DND-41 (cell line): ENCODE measurements around the gene ARHGAP26.

Experiments
- ATAC-seq: fragments of 200-7000 bp; cut with Tn5 transposase; 3 replicates; pipeline ENCODE4 v1.9.1; 2021; ENCODE audit warnings: low read depth; ENCODE audit not compliant: insufficient read depth
- DNase-seq: peaks from one replicate; pipeline ENCODE4 v3.0.0-alpha.2; 2020
- H2AFZ ChIP-seq: 2 replicates; pipeline ENCODE4 v1.6.0; 2012; ENCODE audit warnings: low read depth, low read length
- H3K27ac ChIP-seq: 2 replicates; pipeline ENCODE4 v1.5.1; 2012; ENCODE audit warnings: low read length, inconsistent platforms
- H3K27me3 ChIP-seq: fragments of 200-600 bp; sonication (generic); 2 replicates; pipeline ENCODE4 v1.6.0; 2012; ENCODE audit warnings: low read length, mild to moderate bottlenecking, inconsistent platforms; ENCODE audit not compliant: insufficient read depth, poor library complexity
- H3K36me3 ChIP-seq: 2 replicates; pipeline ENCODE4 v1.5.1; 2012; ENCODE audit warnings: low read length, inconsistent platforms; ENCODE audit not compliant: insufficient read depth
- H3K4me1 ChIP-seq: 2 replicates; pipeline ENCODE4 v1.5.1; 2012; ENCODE audit warnings: mild to moderate bottlenecking, low read length; ENCODE audit not compliant: insufficient read depth
- H3K4me2 ChIP-seq: 2 replicates; pipeline ENCODE4 v1.6.0; 2012; ENCODE audit warnings: mild to moderate bottlenecking, moderate library complexity, low read length, inconsistent platforms; ENCODE audit not compliant: insufficient read depth
- H3K4me3 ChIP-seq, 2 experiments: fragments of 200-600 bp in 1 of 2; shearing (Covaris generic) in 1 of 2; 2 replicates each; pipeline ENCODE4 v1.5.1; 2012 to 2016; ENCODE audit warnings: inconsistent platforms in 2 of 2, low read length in 2 of 2, mild to moderate bottlenecking in 2 of 2, low read depth in 1 of 2, moderate library complexity in 1 of 2
- H3K79me2 ChIP-seq: 2 replicates; pipeline ENCODE4 v1.6.0; 2012; ENCODE audit warnings: low read length, inconsistent platforms; ENCODE audit not compliant: insufficient read depth
- H3K9ac ChIP-seq: 2 replicates; pipeline ENCODE4 v1.6.0; 2012; ENCODE audit warnings: low read depth, mild to moderate bottlenecking, inconsistent platforms, low read length, moderate library complexity
- H3K9me3 ChIP-seq: 2 replicates; pipeline ENCODE4 v1.5.1; 2012; ENCODE audit warnings: low read length, moderate library complexity, mild to moderate bottlenecking, inconsistent platforms; ENCODE audit not compliant: insufficient read depth, severe bottlenecking
- H4K20me1 ChIP-seq: 2 replicates; pipeline ENCODE4 v1.6.0; 2012; ENCODE audit warnings: low read length; ENCODE audit not compliant: insufficient read depth
- CTCF ChIP-seq: IDR thresholded peaks from 2 replicates; pipeline ENCODE4 v1.5.1; 2012; ENCODE audit warnings: borderline replicate concordance, low read length, moderate library complexity, mild to moderate bottlenecking; ENCODE audit not compliant: poor library complexity, severe bottlenecking; ENCODE audit errors: extremely low read depth
- EZH2 ChIP-seq: IDR thresholded peaks from 3 replicates; pipeline ENCODE4 v1.6.1; 2012; ENCODE audit warnings: borderline replicate concordance, low read depth, mild to moderate bottlenecking, moderate library complexity, low read length, inconsistent platforms; ENCODE audit not compliant: severe bottlenecking

Gene ARHGAP26

GRCh38 chr5:143030349-143030748, 260.2 kb downstream of the ARHGAP26 start:
- peaks cover 9% of the 10 kb centered on the region for H3K4me1 ChIP-seq
- H4K20me1 ChIP-seq = no peaks in the 10 kb centered on the region
- TF ChIP-seq CTCF (peak; percentile 27), EZH2 (no peak)
- ATAC-seq (peak; percentile 50; the same call in 2 of the 3 replicates), DNase-seq (no peak)
- no peak overlapping the region for H3K4me3 ChIP-seq
- no peak overlapping the region for H3K27ac ChIP-seq
- no peaks in the 10 kb centered on the region for H3K79me2 ChIP-seq
- H3K4me2 ChIP-seq = no peak overlapping the region
- no peaks in the 10 kb centered on the region for H3K27me3 ChIP-seq
- no peak overlapping the region for H2AFZ ChIP-seq
- no peaks in the 10 kb centered on the region for H3K9me3 ChIP-seq
- H3K36me3 ChIP-seq = no peaks in the 10 kb centered on the region
- H3K9ac ChIP-seq = no peak overlapping the region

- Histone ChIP-seq H3K79me2 (no peaks in the 10 kb centered on the region), H3K4me1 (peaks cover 9% of the 10 kb centered on the region), H3K4me2 (no peak overlapping the region), H3K9ac (no peak overlapping the region), H3K9me3 (no peaks in the 10 kb centered on the region), H2AFZ (no peak overlapping the region), H3K27me3 (no peaks in the 10 kb centered on the region), H3K27ac (no peak overlapping the region), H3K4me3 (no peak overlapping the region), H4K20me1 (no peaks in the 10 kb centered on the region), H3K36me3 (no peaks in the 10 kb centered on the region)
- TF ChIP-seq EZH2 (no peak), CTCF (no peak)
- no peak for DNase-seq
- ATAC-seq = no peak
Observed at GRCh38 chr5:143031781-143032580, 261.8 kb downstream of the ARHGAP26 start.

GRCh38 chr5:143032581-143032836, 262.3 kb downstream of the ARHGAP26 start:
- Histone ChIP-seq H3K27me3 (no peaks in the 10 kb centered on the region), H3K9me3 (no peaks in the 10 kb centered on the region), H3K4me2 (no peak overlapping the region), H3K4me3 (no peak overlapping the region), H3K36me3 (no peaks in the 10 kb centered on the region), H4K20me1 (no peaks in the 10 kb centered on the region), H3K79me2 (no peaks in the 10 kb centered on the region), H3K27ac (no peak overlapping the region), H2AFZ (no peak overlapping the region), H3K9ac (no peak overlapping the region), H3K4me1 (peaks cover 9% of the 10 kb centered on the region)
- DNase-seq = no peak
- ATAC-seq = no peak
- TF ChIP-seq EZH2 = no peak
- TF ChIP-seq CTCF = no peak
